Measurements from ENCODE around the gene COL10A1.

The COL10A1 gene

GRCh38 chr6:116084284-116084683 lies 41.6 kb downstream of the COL10A1 start:
- DNase-seq (ENCODE audit: low read depth in 3 of 3), result no peak

- DNase-seq (ENCODE audit: low read depth in 3 of 3), result no peak
These were observed 42.9 kb downstream of the COL10A1 start for GRCh38 chr6:116083052-116083451.

DNA sequence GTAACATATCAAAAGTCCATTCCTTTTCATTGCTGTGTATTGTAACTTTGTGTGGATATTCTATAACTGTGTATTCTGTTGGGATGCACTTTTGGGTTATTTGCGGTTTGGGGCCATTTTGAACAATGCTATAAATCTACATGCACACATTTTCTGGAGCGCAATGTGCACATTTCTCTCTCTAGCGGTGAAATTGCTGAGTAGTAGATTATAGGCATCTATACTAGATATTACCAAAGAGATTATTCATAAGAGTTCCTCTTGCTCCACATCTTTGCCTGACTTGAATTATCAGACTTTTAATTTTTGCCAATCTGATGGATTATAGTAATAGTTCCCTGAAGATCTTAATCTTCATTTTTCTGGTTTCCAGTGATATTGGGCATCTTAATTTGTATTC lies 47.0 kb downstream of the COL10A1 start:
- no peak for DNase-seq (ENCODE audit: low read depth in 3 of 3)

- DNase-seq (ENCODE audit: low read depth in 3 of 3), result no peak
These were observed 47.4 kb downstream of the COL10A1 start for GRCh38 chr6:116078522-116078921.

- no peak for DNase-seq (ENCODE audit: low read depth in 3 of 3)
These were observed 51.1 kb downstream of the COL10A1 start for GRCh38 chr6:116074732-116075390.

DNA sequence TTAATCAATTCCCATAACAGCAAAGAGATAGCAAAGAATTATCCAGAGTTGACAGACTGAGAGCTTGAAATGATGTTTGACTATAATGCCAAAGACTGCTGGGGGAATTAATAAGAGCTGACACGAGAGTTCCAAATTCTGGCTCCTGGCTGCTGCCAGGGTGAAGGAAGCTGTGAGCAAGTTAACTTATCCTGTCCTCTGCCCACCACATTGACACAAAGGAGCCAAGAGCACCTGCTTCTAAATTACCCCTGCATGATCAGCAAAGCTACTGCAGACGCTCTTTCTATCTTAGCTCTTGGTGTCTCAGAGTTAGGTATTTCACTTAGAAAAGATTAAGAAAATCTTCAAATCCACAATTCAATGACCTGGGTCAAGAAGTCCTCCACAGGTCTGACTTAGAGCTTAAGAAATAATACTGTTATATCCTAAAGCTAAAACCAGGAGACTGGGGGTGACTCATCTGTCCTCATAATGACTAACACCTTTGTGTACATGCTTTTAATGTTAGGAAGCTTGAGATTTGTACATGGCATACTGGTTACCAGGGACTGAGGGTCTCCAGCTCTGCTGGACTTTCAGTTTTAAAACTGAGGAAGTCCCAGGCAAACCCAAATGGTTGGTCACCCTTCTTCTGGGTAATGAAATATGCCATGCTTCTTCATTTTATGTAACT lies 52.0 kb downstream of the COL10A1 start:
- DNase-seq (ENCODE audit: low read depth in 3 of 3), result no peak

DNA sequence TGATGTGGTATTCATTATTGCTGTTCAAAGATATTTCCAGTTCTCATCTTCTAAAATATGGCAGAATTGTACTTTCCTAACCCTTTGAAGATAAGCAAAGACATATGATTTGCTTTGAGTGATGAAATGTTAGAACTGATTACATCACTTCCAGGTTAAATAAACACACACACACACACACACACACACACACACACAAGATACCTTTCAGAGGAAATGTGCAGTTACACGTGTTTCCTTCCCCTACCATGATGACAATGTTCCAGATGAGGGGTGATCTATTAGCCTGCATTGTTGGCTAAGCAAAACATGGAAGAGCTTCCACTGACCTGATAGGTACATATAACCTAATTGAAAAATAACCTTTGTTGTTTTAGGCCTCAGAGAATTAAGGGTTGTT lies 53.6 kb downstream of the COL10A1 start:
- DNase-seq (ENCODE audit: low read depth in 3 of 3), result no peak

DNA sequence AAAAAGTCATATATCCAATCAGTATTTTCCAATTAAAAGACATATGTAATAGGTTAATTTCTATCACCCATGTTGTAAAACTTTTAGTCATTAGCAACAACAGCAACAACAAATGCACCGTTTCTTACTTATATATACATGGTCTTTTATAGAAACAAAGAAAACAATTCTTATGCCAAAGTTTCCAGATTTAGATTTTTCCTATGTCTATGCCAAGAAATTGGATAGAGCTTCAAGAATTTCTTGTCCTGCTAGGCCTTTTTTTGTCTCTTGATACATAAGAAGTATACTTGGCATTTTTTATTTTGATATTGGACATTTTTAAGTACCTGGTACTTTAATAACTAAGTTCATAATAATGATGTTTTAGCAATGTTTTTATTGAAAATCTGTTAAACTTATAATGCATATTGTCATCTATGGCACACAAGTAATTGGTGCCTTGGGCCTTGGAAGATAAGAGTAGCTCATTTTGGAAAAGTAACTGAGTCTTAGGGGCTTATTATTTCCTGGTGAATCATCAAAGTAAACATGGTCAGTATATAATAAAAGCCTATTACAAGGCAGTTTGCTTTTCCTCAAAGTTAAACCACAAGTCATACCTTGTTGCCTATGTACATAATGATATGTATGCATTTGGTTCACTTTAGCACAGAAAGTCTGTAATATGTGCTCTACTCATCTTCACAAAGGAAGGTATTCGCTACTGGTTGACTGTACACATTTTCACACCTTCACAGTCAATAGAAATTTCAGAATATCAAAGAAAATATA lies 55.1 kb downstream of the COL10A1 start:
- no peak for DNase-seq (ENCODE audit: low read depth in 3 of 3)

GRCh38 chr6:116070101-116070500 lies 55.8 kb downstream of the COL10A1 start:
- no peak for DNase-seq (ENCODE audit: low read depth in 3 of 3)
